ENCODE measurements around the gene PRSS21.

PRSS21 gene

GRCh38 chr16:2867661-2867986, 50.6 kb downstream of the PRSS21 start:
- DNase-seq (ENCODE audit: low spot score): no peak

DNA sequence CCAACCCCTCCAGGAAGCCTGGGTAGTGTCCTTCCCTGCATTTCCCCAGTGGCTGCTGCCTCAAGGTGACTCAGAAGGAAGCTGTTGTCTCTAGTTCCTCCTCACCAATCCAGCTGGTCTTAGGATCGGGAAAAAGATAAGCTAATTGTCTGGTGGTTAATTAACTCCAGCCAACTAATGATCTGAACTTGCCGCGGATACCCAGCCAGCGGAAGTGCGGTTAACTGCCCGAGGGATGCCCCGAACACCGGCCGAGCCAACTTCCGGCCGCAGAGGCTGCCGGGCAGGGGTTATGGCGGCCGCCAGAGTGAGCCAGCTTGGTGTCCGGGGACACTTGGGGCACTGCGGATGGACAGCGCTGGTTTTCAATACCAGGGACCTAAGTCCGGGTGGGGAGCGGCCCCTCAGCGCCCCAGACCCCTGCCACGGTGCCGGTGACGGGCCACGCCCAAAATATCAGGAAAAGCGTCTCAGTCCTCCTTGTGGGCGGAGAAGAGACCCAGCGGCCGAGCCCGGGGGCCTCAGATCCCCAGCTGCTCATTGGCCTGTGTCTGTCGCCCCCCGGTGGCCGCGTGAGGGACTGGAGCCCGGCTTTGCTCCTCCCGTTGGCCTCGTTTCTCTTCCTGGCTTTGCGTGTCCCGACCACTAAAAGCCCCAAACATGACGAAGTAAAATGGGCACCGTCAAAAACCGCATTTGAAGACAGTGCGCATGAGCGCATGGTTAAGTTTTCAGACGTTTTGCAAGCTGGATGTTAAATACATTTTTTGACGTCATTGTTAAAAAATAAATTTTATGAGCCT, 51.2 kb downstream of the PRSS21 start:
- peak; percentile 97 for DNase-seq (ENCODE audit: low spot score)

Data from left forelimb (tissue), 1 donor.